NCI-H1048 (cell line): ENCODE data around the gene BHMT.
"Not testable (repeated sequence)": the region's sequence is repeated elsewhere in the genome, so short reads cannot be mapped to it uniquely, and the experiment has no call there.

Source experiments
- DNase-seq: peaks from one replicate; lab custom pipeline; 2025; lab: John Stamatoyannopoulos, UW

Gene BHMT

GRCh38 chr5:79172269-79172668 is 60.7 kb downstream of the BHMT start:
- no peak for DNase-seq

- no peak for DNase-seq
Measured at GRCh38 chr5:79173626-79174025, 62.0 kb downstream of the BHMT start.

GRCh38 chr5:79180449-79180848 is 68.8 kb downstream of the BHMT start:
- DNase-seq, result not testable (repeated sequence)

GRCh38 chr5:79181419-79182022 is 69.9 kb downstream of the BHMT start:
- no peak for DNase-seq
